K562 (cell line): ENCODE results near the gene SARS1. TPM values are rescaled to one million over a fixed set of nuclear protein-coding genes. Genes with fewer than 3 reads are reported as not detected.

ENCODE experiments used
- CHCHD3 ChIP-seq: fragments of 250-450 bp; sonication (Bioruptor Pico); IDR thresholded peaks from 2 replicates; pipeline ENCODE4 v2.1.2; 2022; ENCODE audit warnings: mild to moderate bottlenecking
- HNRNPLL ChIP-seq: fragments of 200-400 bp; formaldehyde crosslinking; IDR thresholded peaks from 2 replicates; pipeline ENCODE4 v1.6.1; 2017; ENCODE audit warnings: low read length, low read depth, mild to moderate bottlenecking; ENCODE audit not compliant: poor library complexity, severe bottlenecking
- NUFIP1 ChIP-seq: fragments of 450-650 bp; IDR thresholded peaks from 2 replicates; pipeline ENCODE4 v1.6.1; 2018; ENCODE audit not compliant: partially characterized antibody
- SMAD4 ChIP-seq: fragments of 250-450 bp; sonication (Bioruptor Pico); conservative IDR thresholded peaks from 2 replicates; pipeline ENCODE4 v1.8.0; 2021; ENCODE audit warnings: inconsistent platforms, mild to moderate bottlenecking, moderate library complexity
- ZZZ3 ChIP-seq: fragments of 450-650 bp; IDR thresholded peaks from 2 replicates; pipeline ENCODE4 v1.6.1; 2016; ENCODE audit warnings: antibody characterized with exemption, mild to moderate bottlenecking, moderate library complexity
- polyA plus RNA-seq, 8 experiments: library from polyadenylated mRNA; depleted of rRNA in 4 of 8; stranded (reverse) in 5 of 8; unstranded in 3 of 8; fragments of >200 nt; fragmentation: Nextera tagmentation in 2 of 8; fragmentation: Illumina TruSeq in 1 of 8; extraction: Ambion mirVana in 2 of 8; extraction: Trizol in 1 of 8; gene quantifications; 2 replicates each; pipeline versions ENCODE4 v1.2.1 to v1.2.3, GENCODE V29; 2011 to 2014; ENCODE audit warnings: inconsistent platforms in 1 of 8, missing spikeins in 1 of 8
- total RNA-seq, 7 experiments: library from RNA; depleted of rRNA in 6 of 7; stranded (reverse); fragments of >200 nt in 6 of 7; fragmentation: Illumina TruSeq in 2 of 7; extraction: Trizol in 2 of 7; gene quantifications; 2 replicates each; pipeline versions ENCODE4 v1.2.1 to v1.2.3, GENCODE V29; 2011 to 2021; ENCODE audit warnings: low replicate concordance in 1 of 7
- TF ChIP-seq, protein P1 (sequence below): fragments of 450-650 bp; formaldehyde crosslinking; IDR thresholded peaks from 2 replicates; pipeline ENCODE4 v1.4.0; 2020; ENCODE audit warnings: mild to moderate bottlenecking, moderate library complexity
- TF ChIP-seq, protein P2 (sequence below): sonication (generic); formaldehyde crosslinking; IDR thresholded peaks from 2 replicates; pipeline ENCODE4 v1.8.1; 2023; ENCODE audit warnings: mild to moderate bottlenecking, missing genetic modification reagents
- TF ChIP-seq, protein P3 (sequence below): fragments of 250-450 bp; sonication (Bioruptor Pico); IDR thresholded peaks from 2 replicates; pipeline ENCODE4 v1.4.0; 2020; ENCODE audit warnings: mild to moderate bottlenecking, moderate library complexity
- TF ChIP-seq, protein P4 (sequence below): sonication (generic); formaldehyde crosslinking; IDR thresholded peaks from 2 replicates; pipeline ENCODE4 v1.8.1; 2023; ENCODE audit warnings: missing genetic modification reagents, mild to moderate bottlenecking, borderline replicate concordance

Gene SARS1
- total and polyA plus RNA-seq, 9 of the 15 experiments (the other 6 are each of a cell fraction or from before 2014, with no cell fraction given) = 221 to 623 (median 254) TPM

DNA sequence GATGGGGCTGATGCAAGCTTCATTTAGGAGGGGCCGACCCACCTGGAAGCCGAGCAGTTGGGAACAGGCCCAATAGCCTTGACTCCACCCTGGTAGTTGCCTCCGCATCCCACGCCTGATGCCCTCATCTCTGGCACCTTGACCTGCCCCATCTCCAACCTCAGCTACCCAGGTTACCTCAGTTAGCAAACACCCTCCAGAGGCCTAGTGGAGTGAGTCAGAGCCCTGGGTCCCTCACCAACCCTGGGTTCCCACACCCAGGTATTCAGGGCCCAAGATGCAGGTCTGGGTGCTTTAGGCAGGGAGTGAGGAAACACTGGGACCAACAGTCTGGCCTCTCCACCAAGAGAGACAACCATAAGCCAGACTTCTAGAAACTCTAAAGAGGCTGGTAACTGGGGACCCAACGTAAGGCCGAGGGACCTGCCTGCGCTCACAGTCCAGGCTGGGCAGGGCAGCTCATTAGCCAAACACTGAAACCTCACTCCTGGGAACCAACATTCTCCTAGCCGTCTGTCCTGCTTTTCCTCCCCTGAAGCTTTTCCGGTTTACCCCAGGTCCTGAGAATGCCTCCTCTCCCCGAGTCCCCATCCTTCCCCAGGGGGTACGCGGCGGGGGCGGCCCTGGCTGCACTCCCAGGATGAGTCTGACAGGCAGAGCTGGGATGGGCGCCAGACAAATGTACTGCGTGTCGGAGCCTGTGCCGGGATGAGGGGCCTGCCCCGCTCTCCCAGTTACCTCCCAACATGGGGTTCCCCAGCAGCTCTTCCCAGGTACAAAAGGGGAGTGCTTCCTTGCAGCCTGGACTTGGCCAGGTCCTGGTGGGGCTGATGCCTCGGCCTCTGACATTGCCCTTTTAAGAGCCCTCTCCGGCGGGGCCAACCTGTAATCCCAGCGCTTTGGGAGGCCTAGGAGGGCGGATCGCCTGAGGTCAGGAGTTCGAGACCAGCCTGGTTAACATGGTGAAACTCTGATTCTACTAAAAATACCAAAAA is 26.7 kb downstream of the SARS1 start (continued):
- TF ChIP-seq, protein P1, sequence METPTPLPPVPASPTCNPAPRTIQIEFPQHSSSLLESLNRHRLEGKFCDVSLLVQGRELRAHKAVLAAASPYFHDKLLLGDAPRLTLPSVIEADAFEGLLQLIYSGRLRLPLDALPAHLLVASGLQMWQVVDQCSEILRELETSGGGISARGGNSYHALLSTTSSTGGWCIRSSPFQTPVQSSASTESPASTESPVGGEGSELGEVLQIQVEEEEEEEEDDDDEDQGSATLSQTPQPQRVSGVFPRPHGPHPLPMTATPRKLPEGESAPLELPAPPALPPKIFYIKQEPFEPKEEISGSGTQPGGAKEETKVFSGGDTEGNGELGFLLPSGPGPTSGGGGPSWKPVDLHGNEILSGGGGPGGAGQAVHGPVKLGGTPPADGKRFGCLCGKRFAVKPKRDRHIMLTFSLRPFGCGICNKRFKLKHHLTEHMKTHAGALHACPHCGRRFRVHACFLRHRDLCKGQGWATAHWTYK (CRISPR knock-in tag) = 0 out of 2 replicates have a peak, but pooled peaks have one; percentile 22
- no peak for TF ChIP-seq HNRNPLL
- no peak for TF ChIP-seq CHCHD3
- no peak for TF ChIP-seq SMAD4 (CRISPR knock-in tag)
- TF ChIP-seq, protein P2, sequence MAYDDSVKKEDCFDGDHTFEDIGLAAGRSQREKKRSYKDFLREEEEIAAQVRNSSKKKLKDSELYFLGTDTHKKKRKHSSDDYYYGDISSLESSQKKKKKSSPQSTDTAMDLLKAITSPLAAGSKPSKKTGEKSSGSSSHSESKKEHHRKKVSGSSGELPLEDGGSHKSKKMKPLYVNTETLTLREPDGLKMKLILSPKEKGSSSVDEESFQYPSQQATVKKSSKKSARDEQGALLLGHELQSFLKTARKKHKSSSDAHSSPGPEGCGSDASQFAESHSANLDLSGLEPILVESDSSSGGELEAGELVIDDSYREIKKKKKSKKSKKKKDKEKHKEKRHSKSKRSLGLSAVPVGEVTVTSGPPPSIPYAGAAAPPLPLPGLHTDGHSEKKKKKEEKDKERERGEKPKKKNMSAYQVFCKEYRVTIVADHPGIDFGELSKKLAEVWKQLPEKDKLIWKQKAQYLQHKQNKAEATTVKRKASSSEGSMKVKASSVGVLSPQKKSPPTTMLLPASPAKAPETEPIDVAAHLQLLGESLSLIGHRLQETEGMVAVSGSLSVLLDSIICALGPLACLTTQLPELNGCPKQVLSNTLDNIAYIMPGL = no peak
- no peak for TF ChIP-seq NUFIP1
- TF ChIP-seq, protein P3, sequence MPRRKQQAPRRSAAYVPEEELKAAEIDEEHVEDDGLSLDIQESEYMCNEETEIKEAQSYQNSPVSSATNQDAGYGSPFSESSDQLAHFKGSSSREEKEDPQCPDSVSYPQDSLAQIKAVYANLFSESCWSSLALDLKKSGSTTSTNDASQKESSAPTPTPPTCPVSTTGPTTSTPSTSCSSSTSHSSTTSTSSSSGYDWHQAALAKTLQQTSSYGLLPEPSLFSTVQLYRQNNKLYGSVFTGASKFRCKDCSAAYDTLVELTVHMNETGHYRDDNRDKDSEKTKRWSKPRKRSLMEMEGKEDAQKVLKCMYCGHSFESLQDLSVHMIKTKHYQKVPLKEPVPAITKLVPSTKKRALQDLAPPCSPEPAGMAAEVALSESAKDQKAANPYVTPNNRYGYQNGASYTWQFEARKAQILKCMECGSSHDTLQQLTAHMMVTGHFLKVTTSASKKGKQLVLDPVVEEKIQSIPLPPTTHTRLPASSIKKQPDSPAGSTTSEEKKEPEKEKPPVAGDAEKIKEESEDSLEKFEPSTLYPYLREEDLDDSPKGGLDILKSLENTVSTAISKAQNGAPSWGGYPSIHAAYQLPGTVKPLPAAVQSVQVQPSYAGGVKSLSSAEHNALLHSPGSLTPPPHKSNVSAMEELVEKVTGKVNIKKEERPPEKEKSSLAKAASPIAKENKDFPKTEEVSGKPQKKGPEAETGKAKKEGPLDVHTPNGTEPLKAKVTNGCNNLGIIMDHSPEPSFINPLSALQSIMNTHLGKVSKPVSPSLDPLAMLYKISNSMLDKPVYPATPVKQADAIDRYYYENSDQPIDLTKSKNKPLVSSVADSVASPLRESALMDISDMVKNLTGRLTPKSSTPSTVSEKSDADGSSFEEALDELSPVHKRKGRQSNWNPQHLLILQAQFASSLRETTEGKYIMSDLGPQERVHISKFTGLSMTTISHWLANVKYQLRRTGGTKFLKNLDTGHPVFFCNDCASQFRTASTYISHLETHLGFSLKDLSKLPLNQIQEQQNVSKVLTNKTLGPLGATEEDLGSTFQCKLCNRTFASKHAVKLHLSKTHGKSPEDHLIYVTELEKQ = no peak
- TF ChIP-seq ZZZ3 = no peak
- TF ChIP-seq, protein P4, sequence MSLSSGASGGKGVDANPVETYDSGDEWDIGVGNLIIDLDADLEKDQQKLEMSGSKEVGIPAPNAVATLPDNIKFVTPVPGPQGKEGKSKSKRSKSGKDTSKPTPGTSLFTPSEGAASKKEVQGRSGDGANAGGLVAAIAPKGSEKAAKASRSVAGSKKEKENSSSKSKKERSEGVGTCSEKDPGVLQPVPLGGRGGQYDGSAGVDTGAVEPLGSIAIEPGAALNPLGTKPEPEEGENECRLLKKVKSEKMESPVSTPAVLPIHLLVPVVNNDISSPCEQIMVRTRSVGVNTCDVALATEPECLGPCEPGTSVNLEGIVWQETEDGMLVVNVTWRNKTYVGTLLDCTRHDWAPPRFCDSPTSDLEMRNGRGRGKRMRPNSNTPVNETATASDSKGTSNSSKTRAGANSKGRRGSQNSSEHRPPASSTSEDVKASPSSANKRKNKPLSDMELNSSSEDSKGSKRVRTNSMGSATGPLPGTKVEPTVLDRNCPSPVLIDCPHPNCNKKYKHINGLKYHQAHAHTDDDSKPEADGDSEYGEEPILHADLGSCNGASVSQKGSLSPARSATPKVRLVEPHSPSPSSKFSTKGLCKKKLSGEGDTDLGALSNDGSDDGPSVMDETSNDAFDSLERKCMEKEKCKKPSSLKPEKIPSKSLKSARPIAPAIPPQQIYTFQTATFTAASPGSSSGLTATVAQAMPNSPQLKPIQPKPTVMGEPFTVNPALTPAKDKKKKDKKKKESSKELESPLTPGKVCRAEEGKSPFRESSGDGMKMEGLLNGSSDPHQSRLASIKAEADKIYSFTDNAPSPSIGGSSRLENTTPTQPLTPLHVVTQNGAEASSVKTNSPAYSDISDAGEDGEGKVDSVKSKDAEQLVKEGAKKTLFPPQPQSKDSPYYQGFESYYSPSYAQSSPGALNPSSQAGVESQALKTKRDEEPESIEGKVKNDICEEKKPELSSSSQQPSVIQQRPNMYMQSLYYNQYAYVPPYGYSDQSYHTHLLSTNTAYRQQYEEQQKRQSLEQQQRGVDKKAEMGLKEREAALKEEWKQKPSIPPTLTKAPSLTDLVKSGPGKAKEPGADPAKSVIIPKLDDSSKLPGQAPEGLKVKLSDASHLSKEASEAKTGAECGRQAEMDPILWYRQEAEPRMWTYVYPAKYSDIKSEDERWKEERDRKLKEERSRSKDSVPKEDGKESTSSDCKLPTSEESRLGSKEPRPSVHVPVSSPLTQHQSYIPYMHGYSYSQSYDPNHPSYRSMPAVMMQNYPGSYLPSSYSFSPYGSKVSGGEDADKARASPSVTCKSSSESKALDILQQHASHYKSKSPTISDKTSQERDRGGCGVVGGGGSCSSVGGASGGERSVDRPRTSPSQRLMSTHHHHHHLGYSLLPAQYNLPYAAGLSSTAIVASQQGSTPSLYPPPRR (CRISPR knock-in tag) = 0 out of 2 replicates have a peak, but pooled peaks have one; percentile 22
